Mucosa of gallbladder (tissue), 1 donor: ENCODE data around the gene CHMP1B. TPM values are rescaled to one million over a fixed set of nuclear protein-coding genes. Genes with fewer than 3 reads are reported as not detected.

ENCODE experiments used
- DNase-seq: peaks from one replicate; pipeline ENCODE4 v3.0.0-alpha.2; 2020; ENCODE audit warnings: low spot score
- total RNA-seq: library from RNA; stranded (reverse); gene quantifications from one replicate; pipeline ENCODE4 v1.2.1, GENCODE V29; 2021
- donor health status: DM: no; HTN: no; CAD: no.

CHMP1B gene
- total RNA-seq, 1 donor from 2014 or later: 50.4 TPM

GRCh38 chr18:11902522-11903292 lies 51.5 kb downstream of the CHMP1B start:
- DNase-seq: no peak

Other genes with a start within 250 kb of the CHMP1B start
- gene SLC35G4, start 241.8 kb upstream of the CHMP1B start, total RNA-seq: not detected
- gene GNAL, start 162.1 kb upstream of the CHMP1B start, total RNA-seq: 3.9 TPM
- gene MPPE1, start 56.9 kb downstream of the CHMP1B start, total RNA-seq: 56.7 TPM
- 64.2 TPM for gene IMPA2, start 130.1 kb downstream of the CHMP1B start, total RNA-seq
- not detected for gene ANKRD62, start 242.4 kb downstream of the CHMP1B start, total RNA-seq